Skeletal muscle satellite cell (primary cell): ENCODE results near the gene ZNF564. TPM values are rescaled to one million over a fixed set of nuclear protein-coding genes. Genes with fewer than 3 reads are reported as not detected.
"Not testable (repeated sequence)": the region's sequence is repeated elsewhere in the genome, so short reads cannot be mapped to it uniquely, and the experiment has no call there.

Experiments
- H3K27me3 ChIP-seq: 2 replicates; pipeline ENCODE4 v1.7.0; 2013; ENCODE audit warnings: low read length; ENCODE audit not compliant: control insufficient read depth, insufficient read depth
- H3K36me3 ChIP-seq: 2 replicates; pipeline ENCODE4 v1.7.0; 2013; ENCODE audit warnings: mild to moderate bottlenecking, control low read depth, low read length; ENCODE audit not compliant: insufficient read depth
- H3K4me1 ChIP-seq: 2 replicates; pipeline ENCODE4 v1.7.0; 2013; ENCODE audit warnings: low read length; ENCODE audit not compliant: control insufficient read depth, insufficient read depth
- H3K4me2 ChIP-seq: 2 replicates; pipeline ENCODE4 v1.7.0; 2013; ENCODE audit warnings: mild to moderate bottlenecking, low read length
- H3K4me3 ChIP-seq: 2 replicates; pipeline ENCODE4 v1.7.0; 2013; ENCODE audit warnings: low read length
- H3K9ac ChIP-seq: 2 replicates; pipeline ENCODE4 v1.7.0; 2013; ENCODE audit warnings: mild to moderate bottlenecking, low read depth, low read length, moderate library complexity
- H3K9me3 ChIP-seq: replicated peaks from 2 replicates; pipeline ENCODE4 v1.7.0; 2013; ENCODE audit warnings: mild to moderate bottlenecking, control low read depth, low read length
- total RNA-seq: library from RNA; depleted of rRNA; stranded (reverse); fragments of >200 nt; gene quantifications from 2 replicates; pipeline ENCODE4 v1.2.3, GENCODE V29; 2012; rRNA removed

ZNF564 gene
- 2.8 and 7.1 TPM in 2 replicates for total RNA-seq

GRCh38 chr19:12551060-12551832 is at the start of gene ZNF564:
ZNF564 (minus strand) TSS chr19:12551482; CDS start chr19:12551332, 150 bp downstream.
- Histone ChIP-seq H3K9me3 (no peaks in the 10 kb centered on the region), H3K4me1 (peaks cover 7% of the 10 kb centered on the region), H3K4me2 (peak within 1 kb of the TSS; percentile 87), H3K9ac (peak within 1 kb of the TSS; percentile 96), H3K4me3 (peak within 1 kb of the TSS; percentile 89), H3K36me3 (peaks cover 12% of the 10 kb centered on the region), H3K27me3 (no peaks in the 10 kb centered on the region)

DNA sequence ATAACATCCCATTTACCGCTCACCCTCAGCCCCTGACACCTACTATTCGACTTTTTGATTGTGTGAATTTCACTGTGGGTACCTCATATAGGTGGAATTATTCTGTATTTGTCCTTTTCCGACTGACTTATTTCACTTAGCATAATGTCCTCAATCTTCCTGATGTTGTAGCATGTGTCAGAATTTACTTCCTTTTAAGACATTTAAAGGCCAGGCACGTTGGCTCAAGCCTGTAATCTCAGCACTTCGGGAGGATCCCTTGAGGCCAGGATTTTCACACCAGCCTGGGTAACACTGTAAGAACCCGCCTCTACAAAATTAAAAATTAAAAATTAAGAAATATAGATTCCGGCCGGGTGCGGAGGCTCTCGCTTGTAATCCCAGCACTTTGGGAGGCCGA is 46.3 kb upstream of the ZNF564 start:
- Histone ChIP-seq H3K4me1 (no peaks in the 10 kb centered on the region), H3K27me3 (no peaks in the 10 kb centered on the region), H3K4me3 (no peak overlapping the region), H3K4me2 (no peak overlapping the region), H3K9ac (no peak overlapping the region), H3K9me3 (no peaks in the 10 kb centered on the region), H3K36me3 (peaks cover 19% of the 10 kb centered on the region)

DNA sequence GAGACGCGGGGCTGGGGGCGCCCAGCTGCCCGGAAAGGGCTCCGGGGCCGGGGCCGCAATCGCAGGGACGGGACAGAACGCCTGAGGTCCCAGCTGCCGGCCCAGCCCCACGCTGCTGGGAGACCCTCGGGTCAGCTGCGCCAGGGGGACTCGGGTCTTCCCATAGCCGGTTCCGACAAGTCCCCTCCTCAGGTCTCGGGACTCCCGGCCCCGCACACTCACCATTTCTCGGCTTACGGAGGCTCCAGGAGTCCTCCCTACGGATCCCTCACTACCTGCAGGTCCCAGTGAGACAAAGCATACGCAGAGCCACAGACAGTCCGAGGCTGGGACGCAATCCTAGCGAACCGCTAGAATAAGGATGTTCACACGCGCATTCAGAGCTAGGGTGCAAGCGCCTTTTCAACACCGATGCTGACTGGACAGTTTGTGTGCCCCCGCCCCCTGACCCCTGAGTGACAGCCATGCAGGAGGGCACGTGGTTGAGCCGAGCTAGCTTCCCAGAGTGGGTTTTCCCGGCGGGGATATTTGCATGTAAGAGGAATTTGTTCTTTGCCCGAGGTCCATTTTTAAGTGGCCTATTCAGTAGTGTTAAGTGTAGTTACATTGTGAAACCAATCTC is 45.8 kb upstream of the ZNF564 start:
- Histone ChIP-seq H3K4me3 (no peak overlapping the region), H3K4me1 (no peaks in the 10 kb centered on the region), H3K27me3 (no peaks in the 10 kb centered on the region), H3K36me3 (peaks cover 14% of the 10 kb centered on the region), H3K9me3 (no peaks in the 10 kb centered on the region), H3K4me2 (no peak overlapping the region), H3K9ac (no peak overlapping the region)

DNA sequence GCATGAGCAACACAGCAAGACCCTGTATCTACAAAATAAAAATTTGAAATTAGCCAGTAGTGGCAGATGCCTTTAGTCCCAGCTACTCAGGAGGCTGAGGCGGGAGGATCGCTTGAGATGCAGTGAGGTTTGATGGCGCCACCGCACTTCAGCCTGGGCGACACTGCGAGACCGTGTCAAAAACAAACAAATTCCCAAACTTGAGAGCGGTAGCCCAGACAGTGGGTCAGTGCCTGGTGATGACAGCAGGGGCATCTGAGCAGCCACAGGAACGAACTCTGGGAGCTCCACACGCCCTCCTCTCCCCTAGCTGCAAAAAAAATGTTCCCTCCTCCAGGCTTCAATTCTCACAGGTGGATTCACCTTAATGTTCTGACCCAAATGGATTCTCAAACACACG is 45.2 kb upstream of the ZNF564 start:
- Histone ChIP-seq H3K4me2 (no peak overlapping the region), H3K27me3 (no peaks in the 10 kb centered on the region), H3K4me1 (no peaks in the 10 kb centered on the region), H3K9me3 (no peaks in the 10 kb centered on the region), H3K4me3 (no peak overlapping the region), H3K36me3 (peaks cover 14% of the 10 kb centered on the region), H3K9ac (no peak overlapping the region)

GRCh38 chr19:12581100-12581499 is 29.8 kb upstream of the ZNF564 start:
- Histone ChIP-seq H3K36me3 (peaks cover 41% of the 10 kb centered on the region), H3K27me3 (no peaks in the 10 kb centered on the region), H3K9me3 (peaks cover 22% of the 10 kb centered on the region), H3K4me2 (no peak overlapping the region), H3K9ac (no peak overlapping the region), H3K4me1 (no peaks in the 10 kb centered on the region), H3K4me3 (no peak overlapping the region)

GRCh38 chr19:12580180-12580694 is 29.0 kb upstream of the ZNF564 start:
- H3K9ac ChIP-seq: no peak overlapping the region
- H3K36me3 ChIP-seq: peaks cover 41% of the 10 kb centered on the region
- no peak overlapping the region for H3K4me3 ChIP-seq
- no peaks in the 10 kb centered on the region for H3K4me1 ChIP-seq
- H3K4me2 ChIP-seq: no peak overlapping the region
- peaks cover 26% of the 10 kb centered on the region for H3K9me3 ChIP-seq
- H3K27me3 ChIP-seq: no peaks in the 10 kb centered on the region

DNA sequence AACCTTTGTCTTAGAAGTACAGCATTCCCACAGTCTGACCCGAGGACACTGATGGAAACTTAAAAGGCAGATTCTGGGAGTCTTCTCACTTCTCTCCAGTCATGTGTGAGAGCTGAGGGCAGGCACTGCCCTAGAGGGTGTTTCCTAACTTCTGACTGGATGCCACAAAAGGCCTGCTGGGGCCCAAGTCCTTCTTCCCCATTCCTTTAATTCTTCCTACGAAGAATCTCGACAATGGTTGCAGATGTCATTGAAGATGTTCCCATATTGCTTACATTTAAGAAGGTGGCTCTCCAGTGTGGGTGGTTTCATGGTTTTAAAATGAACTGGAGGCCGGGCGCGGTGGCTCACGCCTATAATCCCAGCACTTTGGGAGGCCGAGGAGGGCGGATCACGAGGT is 27.4 kb upstream of the ZNF564 start:
- H3K4me1 ChIP-seq: no peaks in the 10 kb centered on the region
- peaks cover 41% of the 10 kb centered on the region for H3K36me3 ChIP-seq
- no peak overlapping the region for H3K9ac ChIP-seq
- H3K4me3 ChIP-seq: no peak overlapping the region
- no peak overlapping the region for H3K4me2 ChIP-seq
- peaks cover 26% of the 10 kb centered on the region for H3K9me3 ChIP-seq
- H3K27me3 ChIP-seq: no peaks in the 10 kb centered on the region

GRCh38 chr19:12574036-12574435 is 22.8 kb upstream of the ZNF564 start:
- Histone ChIP-seq H3K4me3 (no peak overlapping the region), H3K9me3 (peaks cover 4% of the 10 kb centered on the region), H3K36me3 (peaks cover 19% of the 10 kb centered on the region), H3K4me2 (no peak overlapping the region), H3K4me1 (no peaks in the 10 kb centered on the region), H3K9ac (no peak overlapping the region), H3K27me3 (no peaks in the 10 kb centered on the region)

GRCh38 chr19:12567951-12568350 is 16.7 kb upstream of the ZNF564 start:
- H3K27me3 ChIP-seq: no peaks in the 10 kb centered on the region
- H3K9me3 ChIP-seq: no peaks in the 10 kb centered on the region
- H3K4me1 ChIP-seq: no peaks in the 10 kb centered on the region
- no peaks in the 10 kb centered on the region for H3K36me3 ChIP-seq
- no peak overlapping the region for H3K4me2 ChIP-seq
- no peak overlapping the region for H3K4me3 ChIP-seq
- no peak overlapping the region for H3K9ac ChIP-seq

- not testable (repeated sequence) for H3K9me3 ChIP-seq, H3K9ac ChIP-seq, H3K4me2 ChIP-seq, H3K4me1 ChIP-seq, H3K4me3 ChIP-seq, H3K27me3 ChIP-seq, H3K36me3 ChIP-seq
These were observed 15.1 kb upstream of the ZNF564 start for GRCh38 chr19:12566380-12566779.

- Histone ChIP-seq H3K36me3 (no peaks in the 10 kb centered on the region), H3K4me3 (no peak overlapping the region), H3K9ac (no peak overlapping the region), H3K9me3 (no peaks in the 10 kb centered on the region), H3K27me3 (no peaks in the 10 kb centered on the region), H3K4me1 (no peaks in the 10 kb centered on the region), H3K4me2 (peak overlapping the region; percentile 10)
These were observed 12.9 kb upstream of the ZNF564 start for GRCh38 chr19:12564016-12564664.
